HPDE6-E6E7 (cell line): ENCODE data around the gene CCDC61.

Source experiments
- DNase-seq: peaks from one replicate; pipeline ENCODE4 v3.0.0; 2011; ENCODE audit warnings: missing footprints; ENCODE audit errors: extremely low spot score

Gene CCDC61

DNA sequence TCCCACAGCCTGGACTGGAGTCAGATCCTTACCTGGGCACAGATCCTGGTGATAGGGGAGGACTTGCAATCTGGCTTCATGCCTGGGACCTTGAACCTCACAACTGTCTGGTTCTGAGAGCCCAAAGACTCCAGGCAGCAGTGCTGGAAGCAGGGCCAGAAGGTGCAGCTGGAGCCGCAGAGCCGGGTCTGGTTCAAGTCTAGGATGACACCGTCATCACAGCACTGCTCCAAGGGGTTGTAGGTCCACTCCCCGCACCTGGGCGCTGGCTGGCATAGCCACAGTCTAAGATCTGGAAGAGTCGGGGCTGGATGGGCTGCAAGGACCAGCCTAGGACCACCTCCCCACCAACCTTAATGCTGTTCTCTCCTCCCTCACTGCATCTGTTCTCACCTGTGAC, 44.9 kb downstream of the CCDC61 start:
- no peak for DNase-seq

DNA sequence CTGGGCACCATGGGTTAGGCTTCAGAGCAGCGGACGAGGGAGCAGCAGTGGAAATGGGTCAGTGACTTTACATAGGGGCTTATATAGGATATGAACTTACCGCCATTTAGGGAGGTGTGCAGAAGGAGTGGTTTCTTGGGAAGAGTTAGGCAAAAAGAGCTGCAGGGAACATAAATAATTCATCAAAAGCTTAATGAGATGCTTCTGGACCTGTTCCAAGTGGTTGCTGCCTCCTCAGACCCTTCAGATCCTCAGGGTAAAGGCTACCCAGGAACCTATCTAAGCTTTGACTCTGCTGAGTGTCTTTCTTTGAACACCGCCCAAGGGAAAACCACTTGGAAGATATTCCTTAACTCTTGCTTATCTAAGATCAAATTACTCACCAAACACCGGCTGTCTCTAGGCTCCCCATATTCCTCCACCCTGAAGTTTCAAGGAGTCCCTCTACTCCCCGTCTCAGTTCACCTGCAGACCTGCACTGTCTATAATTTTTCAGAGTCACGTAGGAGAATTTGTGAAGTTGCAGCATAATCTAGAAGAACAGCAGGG, 45.8 kb downstream of the CCDC61 start, which contains the start of gene IGFL4:
IGFL4 (minus strand) TSS at position 51 of the 549 bp plus-strand sequence; CDS start at position 11, 40 bp downstream.
- DNase-seq = no peak

DNA sequence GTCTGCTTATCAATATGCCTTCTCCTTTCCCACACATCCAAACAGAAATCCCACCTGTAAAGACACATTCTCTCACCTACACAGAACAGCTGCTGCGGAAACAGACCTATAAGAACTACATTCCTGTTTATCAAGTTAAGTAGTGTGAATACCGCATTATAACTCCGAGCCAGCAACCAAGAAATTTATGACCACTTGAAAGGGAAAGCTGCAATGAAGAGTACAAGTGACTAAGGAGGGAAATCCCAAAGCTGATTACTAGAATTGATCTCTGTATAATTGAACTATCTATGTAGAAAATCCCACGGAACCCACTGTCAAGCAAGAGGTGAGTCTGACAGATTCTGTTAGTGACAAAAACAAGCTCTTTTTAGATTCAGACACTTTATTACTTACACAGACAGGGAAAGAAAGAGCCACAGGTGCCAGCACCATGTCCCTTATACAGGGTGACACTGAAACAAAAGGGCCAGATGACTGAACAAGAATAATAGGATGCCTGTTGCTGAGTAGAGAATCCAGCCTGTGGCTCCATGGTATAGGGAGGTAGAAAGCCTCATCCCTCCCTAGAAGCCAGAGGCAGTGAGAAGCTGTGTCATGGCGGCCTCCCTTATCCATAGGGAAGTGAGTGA, 47.1 kb downstream of the CCDC61 start:
- no peak for DNase-seq

GRCh38 chr19:46043519-46043918, 48.3 kb downstream of the CCDC61 start:
- no peak for DNase-seq

DNA sequence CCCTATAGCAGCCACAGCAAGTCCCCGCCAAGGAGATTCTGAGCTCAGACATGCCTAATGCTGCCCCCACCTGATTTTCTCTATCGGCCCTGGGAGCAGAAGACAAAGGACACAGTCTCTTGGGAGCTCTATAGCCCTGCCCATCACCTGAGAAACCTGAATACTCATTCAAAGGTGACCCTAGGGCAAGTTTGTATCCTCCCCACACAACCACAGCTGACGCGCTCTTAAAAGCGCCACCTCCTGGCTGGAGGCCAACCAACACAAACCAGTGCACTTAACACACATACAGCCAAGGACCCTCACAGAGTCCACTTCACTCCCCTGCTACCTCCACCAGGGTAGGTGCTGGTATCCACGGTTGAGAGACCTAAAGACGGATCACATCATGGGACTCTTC, 54.3 kb downstream of the CCDC61 start:
- DNase-seq = no peak

DNA sequence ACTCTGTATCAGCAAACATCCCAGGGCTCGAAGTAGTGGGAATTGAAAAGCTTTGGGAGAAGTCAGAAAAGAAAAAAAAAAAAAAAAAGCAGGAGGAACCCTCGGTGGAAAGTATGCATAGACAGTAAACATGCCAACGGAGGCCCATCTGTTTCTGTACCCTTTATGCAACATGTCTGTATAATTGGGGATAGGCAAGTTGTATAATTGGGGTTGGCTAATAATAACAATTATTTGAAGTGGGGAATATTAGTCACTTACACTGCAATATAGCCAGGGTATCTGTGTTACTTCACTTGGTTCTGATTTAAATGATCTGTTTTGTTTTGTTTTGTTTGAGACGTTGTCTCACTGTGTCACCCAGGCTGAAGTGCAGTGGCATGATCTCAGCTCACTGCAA, 57.6 kb downstream of the CCDC61 start:
- no peak for DNase-seq

- no peak for DNase-seq
These were observed 61.3 kb downstream of the CCDC61 start for GRCh38 chr19:46056536-46056935.

DNA sequence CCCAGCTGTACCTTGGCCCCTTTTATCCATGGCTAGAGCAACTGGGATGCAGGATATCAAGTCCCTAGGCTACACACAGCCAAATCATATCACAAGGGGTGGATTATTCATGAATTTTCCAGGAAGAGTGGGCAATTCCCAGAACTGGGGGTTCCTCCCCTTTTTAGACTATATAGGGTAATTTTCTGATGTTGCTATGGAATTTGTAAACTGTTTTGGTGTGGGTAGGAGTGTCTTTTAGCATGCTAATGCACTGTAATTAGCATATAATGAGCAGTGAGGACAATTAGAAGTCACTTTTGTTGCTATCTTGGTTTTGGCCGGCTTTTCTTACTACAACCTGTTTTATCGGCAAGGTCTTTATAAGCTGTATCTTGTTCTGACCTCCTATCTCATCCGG, 63.5 kb downstream of the CCDC61 start:
- DNase-seq = no peak

GRCh38 chr19:46060012-46060411, 64.7 kb downstream of the CCDC61 start:
- no peak for DNase-seq

GRCh38 chr19:46063201-46063600, 67.9 kb downstream of the CCDC61 start:
- DNase-seq = no peak

GRCh38 chr19:46065486-46066071, 70.3 kb downstream of the CCDC61 start:
- DNase-seq = no peak

- no peak for DNase-seq
These were observed 71.2 kb downstream of the CCDC61 start for GRCh38 chr19:46066471-46066870.

GRCh38 chr19:46067691-46068090, 72.4 kb downstream of the CCDC61 start:
- no peak for DNase-seq
